Testis (tissue), 2 donors: ENCODE data around the gene MAP3K7CL.

Source experiments
- CTCF ChIP-seq, 3 experiments: fragments of 450-650 bp in 2 of 3; fragments of 200-600 bp in 1 of 3; sonication (generic) in 1 of 3; IDR thresholded peaks; one replicate each; pipeline ENCODE4 v1.5.1; 2016 to 2019; ENCODE audit warnings: antibody characterized with exemption in 3 of 3, mild to moderate bottlenecking in 2 of 3, moderate library complexity in 1 of 3
- POLR2A ChIP-seq: fragments of 450-650 bp; IDR thresholded peaks from one replicate; pipeline ENCODE4 v1.6.1; 2017; ENCODE audit warnings: antibody characterized with exemption, mild to moderate bottlenecking, moderate library complexity

- TF ChIP-seq CTCF (IDR thresholded peaks at IDR 0.05) (no peak), POLR2A (no peak)
These were observed 62.6 kb downstream of the MAP3K7CL start for GRCh38 chr21:29193072-29193471.
